Head of caudate nucleus (tissue), 42 donors: ENCODE data around the gene ISG15.

Experiments
- DNase-seq, 42 donors: peaks; one replicate each; pipeline versions ENCODE4 v3.0.0 to v3.0.0-alpha.2; 2020 to 2021; ENCODE audit warnings: mixed read lengths in 7 of 42
- intact Hi-C: fragments of 100-400 bp; cut with DNase I; formaldehyde crosslinking; loops from one replicate; pipeline ENCODE4 v1.15.0; 2022

Gene ISG15

DNA sequence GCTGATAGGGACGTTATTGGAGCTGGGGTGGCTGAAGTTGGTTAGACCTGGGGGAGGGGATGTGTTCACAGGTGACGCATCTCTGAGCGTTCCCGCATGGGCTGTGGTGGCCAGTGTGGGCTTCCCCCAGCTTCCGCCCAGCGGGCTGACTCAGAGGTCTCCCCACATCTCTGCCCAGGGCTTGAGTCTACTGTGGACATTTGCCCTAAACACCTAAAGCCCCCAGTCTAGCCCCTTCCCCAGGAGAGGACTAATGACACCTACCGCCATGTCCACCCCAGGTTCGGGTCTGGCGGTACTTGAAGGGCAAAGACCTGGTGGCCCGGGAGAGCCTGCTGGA is 8.6 kb downstream of the ISG15 start:
- DNase-seq = peak in 1 of 42 donors; percentile 3
- intact Hi-C loops = no loop called here

DNA sequence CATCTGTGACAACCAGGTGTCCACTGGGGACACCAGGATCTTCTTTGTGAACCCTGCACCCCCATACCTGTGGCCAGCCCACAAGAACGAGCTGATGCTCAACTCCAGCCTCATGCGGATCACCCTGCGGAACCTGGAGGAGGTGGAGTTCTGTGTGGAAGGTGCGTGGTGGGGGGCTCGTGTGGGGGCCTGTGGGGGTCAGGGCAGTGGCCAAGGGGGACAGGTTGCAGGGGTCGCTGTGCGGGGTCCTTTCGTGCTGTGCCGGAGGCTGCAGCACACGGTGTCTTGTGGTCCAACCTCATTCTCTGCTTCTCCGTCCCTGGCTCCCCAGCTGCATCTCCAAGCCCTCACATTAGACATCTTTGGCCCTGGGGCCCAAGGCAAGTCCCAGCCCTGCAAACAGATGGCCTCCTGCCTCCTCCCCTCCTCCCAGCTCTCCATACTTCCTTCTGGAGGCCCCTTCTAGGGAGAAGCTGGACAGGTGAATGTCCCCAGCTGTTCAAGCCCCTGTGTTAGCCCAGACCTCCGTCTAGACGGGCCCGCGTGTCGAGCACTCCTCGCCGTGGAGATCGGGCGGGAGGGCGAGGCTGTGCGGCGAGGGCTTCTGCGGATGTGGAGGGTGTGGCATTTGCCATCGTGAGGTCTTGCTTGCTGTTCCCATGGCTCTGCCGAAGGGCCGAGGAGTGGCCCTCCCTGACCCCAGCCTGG is 9.2 kb downstream of the ISG15 start:
- peak in 1 of 42 donors; percentile 4 for DNase-seq
- intact Hi-C loops = no loop called here

DNA sequence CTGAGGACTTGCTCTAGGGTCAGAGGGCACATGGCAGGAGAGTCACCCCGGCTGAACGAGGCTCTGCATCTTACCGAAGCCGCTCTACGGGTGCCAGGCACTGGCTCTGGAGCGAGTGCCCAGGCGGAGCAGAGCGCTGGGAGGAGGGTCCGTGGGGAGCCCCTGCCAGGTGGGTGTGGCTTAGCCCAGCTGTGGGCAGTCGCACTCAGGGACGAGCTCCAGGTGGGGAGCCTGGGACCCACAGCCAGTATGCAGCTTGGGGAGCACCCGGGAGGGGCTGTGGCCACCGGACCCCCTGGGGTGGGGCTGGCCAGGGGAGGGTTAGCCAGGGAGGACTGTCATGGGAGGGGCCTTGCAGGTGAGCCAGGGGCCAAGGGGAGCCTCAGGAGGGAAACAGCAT is 10.4 kb downstream of the ISG15 start:
- DNase-seq = peak in 3 of 42 donors; percentile 18 to 57 (median 43)
- intact Hi-C loops = no loop called here

DNA sequence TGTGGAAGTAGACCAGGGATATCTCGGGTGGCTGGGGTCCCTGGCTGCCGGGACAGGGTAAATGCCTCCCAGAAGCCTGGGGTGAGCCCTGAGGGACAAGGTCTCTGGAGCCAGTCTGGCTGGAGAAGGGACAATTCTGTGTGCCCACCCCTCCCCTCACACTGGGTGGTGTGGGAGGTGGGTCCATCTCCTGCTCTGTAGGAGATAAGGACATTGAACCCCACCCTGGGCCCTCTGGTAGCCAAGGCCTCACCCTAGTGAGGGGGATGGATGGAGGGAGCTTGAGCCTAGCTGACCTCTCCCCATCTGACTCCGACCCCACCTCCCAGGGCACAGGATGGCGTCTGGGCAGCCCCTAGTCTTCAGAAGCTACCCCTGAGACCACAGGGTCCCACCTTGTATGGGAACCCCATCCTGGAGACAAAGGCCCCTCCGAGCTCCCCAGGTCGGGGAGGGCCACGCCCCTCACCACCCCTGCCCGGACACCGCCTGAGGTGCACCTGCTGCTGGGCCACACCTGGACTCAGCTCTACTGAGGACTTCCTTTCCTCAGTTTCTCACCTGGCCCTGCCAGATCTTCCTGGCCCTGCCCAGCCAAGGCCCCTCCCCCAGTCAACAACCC is 11.0 kb downstream of the ISG15 start:
- intact Hi-C loops = no loop called here
- no peak for DNase-seq

DNA sequence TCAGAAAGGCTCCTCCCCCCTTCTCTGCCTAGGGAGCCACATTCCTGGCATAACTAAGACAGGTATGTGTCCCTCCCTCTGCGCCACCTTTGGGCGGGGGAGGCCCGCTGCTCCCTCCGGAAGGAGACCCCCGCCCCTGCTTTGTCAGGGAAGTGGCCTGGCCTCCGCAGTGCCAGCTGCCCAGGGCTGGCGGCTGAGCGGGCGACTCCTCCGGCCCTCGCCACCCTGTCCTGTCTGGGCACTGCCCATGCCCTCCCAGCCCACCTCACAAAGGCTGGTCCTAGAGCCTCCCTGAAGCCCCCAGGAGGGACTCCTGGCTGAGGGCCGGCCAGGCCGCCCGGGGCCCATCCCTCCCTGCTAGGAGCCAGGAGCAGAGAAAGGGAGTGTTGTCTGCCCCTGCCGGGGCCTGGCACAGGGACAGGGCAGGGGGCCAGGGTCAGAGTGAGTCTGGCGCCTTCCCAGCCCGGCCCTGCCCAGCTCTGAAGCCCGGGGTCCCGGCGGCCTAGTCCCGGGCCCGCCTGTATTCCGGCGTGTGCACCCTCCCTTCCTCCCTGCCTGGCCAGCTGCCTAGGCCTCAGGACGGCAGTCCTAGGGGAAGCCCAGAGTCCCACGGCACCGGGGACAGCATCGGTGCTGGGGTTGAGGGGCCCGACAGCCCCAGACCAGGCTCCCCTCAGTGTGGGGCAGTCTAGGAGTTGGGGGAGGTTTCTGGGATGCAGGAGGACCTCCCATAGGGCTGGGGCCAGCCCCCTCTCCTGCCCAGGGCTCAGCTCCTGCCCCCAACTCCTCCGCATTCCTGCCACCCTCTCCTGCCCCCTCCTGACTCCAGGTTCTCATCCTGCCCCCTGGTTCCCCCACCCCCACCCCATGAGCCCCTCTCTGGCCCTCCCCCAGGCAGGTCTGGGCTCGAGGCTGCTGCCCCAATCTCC is 11.7 kb downstream of the ISG15 start:
- peak in 28 of 42 donors; percentile 26 to 83 (median 58) for DNase-seq
- intact Hi-C loops = no loop called here

DNA sequence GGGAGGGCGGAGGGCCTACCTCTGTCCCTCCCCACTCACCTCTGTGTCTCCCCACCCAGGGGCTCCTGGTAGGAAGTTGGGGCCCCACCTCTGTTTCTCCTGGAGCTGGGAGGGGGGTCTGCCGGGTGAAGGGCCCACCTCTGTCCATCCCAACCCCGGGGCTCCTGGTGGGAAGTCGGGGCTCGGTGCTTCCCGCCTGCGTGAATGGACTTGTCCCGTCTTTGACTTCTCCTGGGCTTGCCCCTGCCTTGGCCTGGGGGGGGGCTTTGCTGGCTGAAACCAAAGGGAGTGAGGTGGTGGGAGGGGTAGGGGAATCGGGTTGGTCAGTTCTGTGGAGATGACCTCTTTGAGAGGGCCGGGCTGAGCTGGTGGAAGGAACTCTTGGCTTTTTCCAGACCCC is 12.4 kb downstream of the ISG15 start:
- DNase-seq = no peak
- intact Hi-C loops = no loop called here

DNA sequence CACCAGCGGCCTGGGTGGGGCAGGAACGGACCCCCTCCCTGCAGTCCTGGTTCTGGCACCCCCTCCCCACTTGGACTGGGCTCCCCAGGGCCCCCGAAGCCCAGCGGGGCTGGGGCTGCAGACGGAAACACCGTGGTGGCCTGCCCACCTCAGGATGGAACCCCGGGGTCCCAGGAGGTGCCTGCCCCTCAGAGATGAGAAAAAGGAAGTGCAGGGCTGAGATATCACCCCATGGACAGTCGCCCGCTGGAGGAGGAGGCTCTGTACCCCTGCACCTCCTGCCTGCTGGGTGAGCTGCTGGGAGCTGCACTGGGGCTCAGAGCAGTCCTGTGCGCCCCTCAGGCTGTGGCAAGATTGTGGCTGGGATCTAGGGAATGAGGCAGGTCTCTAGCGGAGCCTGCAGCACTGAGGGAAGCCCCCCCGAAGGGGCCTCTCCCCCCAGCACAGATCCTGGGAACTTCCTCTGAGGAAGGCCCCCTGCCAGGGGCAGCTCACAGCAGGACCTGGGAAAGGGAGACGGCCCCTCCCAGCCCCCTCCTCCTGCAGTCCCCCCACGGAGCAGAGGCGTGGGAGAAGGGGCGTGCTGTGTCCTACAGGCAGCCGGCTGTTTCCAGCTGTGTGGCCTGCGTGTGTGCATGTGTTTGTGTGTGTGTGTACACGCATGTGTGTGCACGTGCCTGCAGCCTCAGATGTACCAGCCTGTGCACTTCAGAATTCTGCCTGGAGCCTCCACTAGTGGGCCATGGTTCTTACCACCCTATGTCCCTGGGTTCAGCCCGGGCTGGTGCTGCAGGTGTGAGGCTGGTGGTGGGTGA is 13.5 kb downstream of the ISG15 start:
- DNase-seq = no peak
- intact Hi-C loops = no loop called here

DNA sequence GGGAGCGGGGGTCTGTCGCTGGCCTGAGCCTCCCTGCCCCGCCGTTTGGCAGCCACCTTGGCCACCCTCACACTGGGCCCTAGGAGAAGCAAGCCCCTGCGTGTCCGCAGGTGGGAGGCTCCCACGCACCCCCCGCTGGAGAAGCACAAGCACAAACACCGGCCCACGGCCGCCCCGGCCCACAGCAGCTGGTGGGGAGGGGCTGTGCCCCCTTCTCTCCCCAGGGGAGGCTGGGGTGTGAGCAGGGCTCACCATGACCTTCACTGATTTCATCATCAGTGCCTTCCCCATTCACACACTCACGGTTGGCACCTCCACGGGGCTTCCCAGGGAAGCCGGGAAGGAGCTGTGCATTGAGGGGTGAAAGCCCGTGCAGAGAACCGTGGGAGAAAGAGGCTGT is 14.5 kb downstream of the ISG15 start:
- no peak for DNase-seq

DNA sequence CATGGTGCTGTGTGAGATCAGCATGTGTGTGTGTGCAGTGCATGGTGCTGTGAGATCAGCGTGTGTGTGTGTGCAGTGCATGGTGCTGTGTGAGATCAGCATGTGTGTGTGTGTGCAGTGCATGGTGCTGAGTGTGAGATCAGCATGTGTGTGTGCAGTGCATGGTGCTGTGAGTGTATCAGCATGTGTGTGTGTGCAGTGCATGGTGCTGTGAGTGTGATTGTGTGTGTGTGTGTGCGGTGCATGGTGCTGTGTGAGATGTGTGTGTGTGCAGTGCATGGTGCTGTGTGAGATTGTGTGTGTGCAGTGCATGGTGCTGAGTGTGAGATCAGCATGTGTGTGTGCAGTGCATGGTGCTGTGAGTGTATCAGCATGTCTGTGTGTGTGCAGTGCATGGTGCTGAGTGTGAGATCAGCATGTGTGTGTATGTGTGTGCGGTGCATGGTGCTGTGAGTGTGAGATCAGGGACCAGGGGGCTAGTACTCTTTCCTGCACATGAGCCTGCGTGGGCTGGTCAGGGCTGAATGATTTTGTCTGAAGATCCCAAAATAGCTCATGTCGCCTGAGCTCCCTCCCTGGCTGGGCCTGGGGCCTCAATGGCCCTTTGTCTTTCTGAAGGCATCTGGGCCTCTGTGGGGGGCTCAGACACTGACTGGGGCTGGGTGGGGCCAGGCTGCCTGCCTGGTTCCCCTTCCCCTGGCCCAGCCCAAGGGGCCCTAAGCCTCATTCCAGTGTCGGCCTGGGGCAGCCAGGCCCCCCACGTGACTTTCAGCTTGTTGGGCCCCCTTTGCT is 17.8 kb downstream of the ISG15 start:
- peak in 9 of 42 donors; percentile 28 to 73 (median 54) for DNase-seq
- intact Hi-C loops = loop anchor here (10.0 kb wide), 1 partner anchor 84 kb away; the partner anchor contains the start of gene C1orf159

More for the DNA sequence above, 14.5 kb downstream of the ISG15 start:
- intact Hi-C loops = no loop called here

DNA sequence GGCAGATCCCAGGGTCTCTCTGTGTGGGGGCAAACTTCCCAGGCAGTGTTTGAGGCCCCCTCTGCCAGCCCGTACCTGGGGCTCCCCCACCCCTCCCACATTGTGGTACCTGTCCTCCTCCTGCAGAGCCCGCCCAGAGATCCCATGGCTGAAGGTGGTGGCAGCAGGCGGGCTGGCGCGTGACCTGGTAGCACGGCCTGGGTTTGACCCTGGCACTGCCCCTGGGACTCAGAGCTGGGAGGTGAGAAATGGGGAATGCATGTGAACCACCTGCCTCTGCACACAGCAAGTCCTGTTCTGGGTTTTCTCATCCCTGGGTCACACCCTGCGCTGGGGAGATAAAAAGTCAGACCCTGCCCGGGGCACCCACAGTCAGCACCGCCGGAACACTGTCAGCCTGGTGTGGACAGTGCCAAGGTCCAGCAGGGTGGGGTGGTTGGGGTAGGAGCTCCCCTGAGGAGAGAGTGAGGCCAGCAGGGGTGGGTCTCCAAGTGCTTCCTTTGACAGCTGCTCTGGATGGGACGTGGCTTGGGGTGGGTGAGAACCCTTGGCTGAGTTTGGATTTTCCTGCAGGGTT is 18.4 kb downstream of the ISG15 start:
- intact Hi-C loops = loop anchor here (10.0 kb wide), 1 partner anchor 83 kb away; the partner anchor contains the start of gene C1orf159
- DNase-seq = no peak

DNA sequence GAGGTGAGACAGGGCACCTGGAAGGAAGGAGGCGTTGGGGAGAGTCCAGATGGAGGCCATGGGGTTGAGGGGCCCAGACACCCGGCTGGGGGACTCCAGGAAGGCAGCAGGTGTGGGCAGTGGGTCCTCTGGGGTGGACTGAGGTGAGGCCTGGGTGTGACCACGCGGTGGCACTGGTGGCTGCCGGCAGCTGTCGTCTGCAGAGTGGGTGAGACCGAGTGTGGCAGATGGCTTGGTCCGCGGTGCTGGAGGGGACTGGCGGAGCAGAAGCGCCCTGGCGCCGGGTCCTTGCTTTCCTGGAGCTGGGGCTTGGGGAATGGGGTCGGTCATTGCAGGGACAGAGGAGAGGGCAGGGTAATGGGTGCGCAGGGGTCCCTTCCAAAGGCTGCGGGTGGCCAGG is 19.1 kb downstream of the ISG15 start:
- intact Hi-C loops = loop anchor here (10.0 kb wide), 1 partner anchor 82 kb away; the partner anchor contains the start of gene C1orf159
- DNase-seq = peak in 19 of 42 donors; percentile 23 to 78 (median 50)

DNA sequence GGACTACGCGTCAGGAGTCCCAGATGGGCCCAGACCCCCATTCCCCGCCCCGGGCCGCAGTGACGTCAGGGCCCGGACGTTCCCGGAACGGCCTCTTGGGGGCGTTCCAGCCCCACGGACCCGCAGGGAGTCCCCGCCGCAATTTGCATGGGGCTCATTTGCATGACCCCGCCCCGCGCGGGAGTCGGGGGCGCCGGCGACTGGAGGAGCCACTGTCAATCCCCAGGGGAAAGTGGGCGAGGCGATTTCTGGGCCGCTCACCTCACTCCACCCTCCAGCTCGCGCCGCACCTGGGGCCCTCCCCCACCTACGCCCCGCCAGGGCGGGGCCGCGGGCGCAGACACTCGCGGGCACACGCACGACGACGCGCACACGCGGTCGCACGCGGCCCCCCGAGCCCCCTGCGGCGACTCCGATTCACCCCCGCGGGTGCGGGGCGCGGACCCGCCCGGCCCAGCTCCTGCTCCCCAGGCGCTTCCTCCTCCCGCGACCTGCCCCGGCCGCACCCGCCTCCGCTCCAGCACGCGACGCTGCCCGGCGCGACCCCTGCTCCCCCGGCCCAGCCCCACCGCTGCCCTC is 19.8 kb downstream of the ISG15 start:
- intact Hi-C loops = loop anchor here (10.0 kb wide), 1 partner anchor 82 kb away; the partner anchor contains the start of gene C1orf159
- DNase-seq = peak; percentile 78 to 97 (median 93)

DNA sequence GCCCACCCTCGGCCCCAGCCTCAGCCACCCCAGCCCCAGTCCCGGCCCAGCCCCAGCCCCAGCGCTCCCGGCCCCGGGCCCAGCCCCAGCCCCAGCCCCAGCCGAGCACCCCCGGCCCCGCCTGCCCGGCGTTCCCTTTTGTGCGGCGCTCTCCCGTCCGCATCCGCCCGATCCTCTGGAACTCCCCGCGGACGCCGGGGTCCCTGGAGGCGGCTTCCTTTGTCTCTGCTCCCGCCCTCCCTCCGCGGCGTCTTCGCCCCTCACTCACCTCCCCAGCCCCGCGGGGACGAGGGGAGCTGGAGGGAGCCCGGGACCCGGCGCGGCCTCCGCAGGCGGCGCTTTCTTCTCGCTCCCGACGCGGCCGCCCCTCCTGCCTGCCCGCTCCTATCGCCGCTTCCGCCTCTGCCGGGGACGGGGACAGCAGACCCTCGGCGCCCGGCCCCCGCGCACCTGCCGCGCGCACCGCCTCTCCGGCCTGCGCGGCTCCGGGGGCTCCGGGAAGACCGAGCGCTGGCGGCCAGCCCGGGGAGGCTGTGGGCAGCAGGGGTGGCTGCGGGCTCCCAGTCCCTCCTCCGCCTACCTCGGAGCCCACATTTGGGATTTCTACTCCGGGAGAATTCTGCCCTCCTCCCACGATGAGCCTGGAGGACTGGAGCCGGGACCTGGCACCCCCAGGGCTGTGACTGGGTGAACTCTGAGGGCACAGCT is 20.6 kb downstream of the ISG15 start:
- DNase-seq = no peak
- intact Hi-C loops = loop anchor here (10.0 kb wide), 1 partner anchor 81 kb away; the partner anchor contains the start of gene C1orf159

DNA sequence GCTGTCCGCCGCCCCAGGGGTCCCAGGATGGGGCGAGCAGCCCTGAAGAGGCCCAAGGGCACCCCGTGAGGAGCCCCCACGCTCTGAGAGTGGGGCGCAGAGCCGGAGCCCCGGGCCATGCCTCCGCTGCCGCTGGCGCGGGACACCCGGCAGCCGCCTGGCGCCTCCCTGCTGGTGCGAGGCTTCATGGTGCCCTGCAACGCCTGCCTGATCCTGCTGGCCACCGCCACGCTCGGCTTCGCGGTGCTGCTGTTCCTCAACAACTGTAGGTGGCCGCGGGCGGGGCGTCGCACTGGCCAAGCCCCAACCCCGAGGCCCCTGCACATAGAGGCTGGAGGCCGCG is 21.1 kb downstream of the ISG15 start:
- DNase-seq = peak in 3 of 42 donors; percentile 13 to 32 (median 27)

DNA sequence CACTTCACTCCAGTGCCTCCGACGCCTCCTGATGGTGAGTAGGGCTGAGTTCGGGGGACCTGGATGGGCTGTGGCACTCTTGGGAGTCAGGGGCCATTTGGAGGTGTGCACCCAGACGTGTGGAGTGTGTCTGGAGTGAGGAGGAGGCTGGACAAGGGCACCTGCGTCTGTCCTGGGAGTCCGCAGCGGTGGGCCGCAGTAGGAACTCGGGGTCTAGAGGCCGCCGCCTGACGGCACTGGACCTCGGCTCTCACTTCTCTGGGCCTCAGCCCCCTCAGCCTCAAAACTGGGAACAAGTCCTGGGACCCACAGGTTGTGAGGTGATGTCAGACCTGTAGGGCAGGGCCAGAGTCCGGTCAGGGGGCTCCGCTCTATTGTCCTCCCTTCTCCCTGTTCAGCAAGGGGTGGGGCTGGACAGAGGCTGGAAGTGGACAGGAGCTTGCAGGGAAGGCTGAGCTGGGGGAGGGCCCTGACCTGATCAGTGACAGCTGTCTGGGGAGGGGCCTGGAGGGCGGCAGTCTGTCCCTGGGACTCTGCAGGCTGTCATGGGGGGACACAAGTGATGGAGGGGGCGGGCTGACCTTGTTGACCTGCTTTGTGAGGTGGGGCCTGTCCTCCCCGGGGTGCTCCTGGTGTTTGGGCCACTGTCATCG is 22.1 kb downstream of the ISG15 start:
- intact Hi-C loops = loop anchor here (10.0 kb wide), 1 partner anchor 79 kb away; the partner anchor contains the start of gene C1orf159
- DNase-seq = no peak

More for the DNA sequence above, 21.1 kb downstream of the ISG15 start:
- intact Hi-C loops = loop anchor here (10.0 kb wide), 1 partner anchor 80 kb away; the partner anchor contains the start of gene C1orf159
